Measurements from ENCODE around the gene EFCAB11.

DNA sequence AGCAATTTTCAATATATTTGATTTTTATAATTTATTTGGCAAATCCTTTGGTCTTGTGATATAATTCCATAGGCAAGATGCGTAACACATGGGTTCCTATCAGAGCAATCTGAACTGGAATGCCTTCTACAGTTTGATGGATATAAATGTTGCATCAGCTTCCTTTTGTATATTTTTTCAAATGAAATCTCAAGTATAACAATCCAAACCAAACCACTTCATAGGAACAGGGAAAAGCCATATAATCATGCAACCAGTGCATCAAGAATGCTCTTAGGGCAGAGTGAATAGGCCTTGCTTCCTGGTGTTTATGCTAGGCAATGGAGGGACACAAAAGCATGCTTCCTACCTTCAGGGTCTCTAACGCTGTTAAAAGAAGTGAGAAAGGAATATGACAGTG is 34.5 kb downstream of the EFCAB11 start:
- TF ChIP-seq, protein P1, sequence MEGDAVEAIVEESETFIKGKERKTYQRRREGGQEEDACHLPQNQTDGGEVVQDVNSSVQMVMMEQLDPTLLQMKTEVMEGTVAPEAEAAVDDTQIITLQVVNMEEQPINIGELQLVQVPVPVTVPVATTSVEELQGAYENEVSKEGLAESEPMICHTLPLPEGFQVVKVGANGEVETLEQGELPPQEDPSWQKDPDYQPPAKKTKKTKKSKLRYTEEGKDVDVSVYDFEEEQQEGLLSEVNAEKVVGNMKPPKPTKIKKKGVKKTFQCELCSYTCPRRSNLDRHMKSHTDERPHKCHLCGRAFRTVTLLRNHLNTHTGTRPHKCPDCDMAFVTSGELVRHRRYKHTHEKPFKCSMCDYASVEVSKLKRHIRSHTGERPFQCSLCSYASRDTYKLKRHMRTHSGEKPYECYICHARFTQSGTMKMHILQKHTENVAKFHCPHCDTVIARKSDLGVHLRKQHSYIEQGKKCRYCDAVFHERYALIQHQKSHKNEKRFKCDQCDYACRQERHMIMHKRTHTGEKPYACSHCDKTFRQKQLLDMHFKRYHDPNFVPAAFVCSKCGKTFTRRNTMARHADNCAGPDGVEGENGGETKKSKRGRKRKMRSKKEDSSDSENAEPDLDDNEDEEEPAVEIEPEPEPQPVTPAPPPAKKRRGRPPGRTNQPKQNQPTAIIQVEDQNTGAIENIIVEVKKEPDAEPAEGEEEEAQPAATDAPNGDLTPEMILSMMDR (IDR thresholded peaks at IDR 0.05; ENCODE audit: low read length), result no peak
- TF ChIP-seq EZH2 (optimal IDR thresholded peaks at IDR 0.05; ENCODE audit: low read depth, low read length) (no peak), EZH2phosphoT487 (IDR thresholded peaks at IDR 0.05; ENCODE audit: low read length) (no peak)

All from MM.1S (cell line).